ENCODE results near the gene FXYD6. TPM values are rescaled to one million over a fixed set of nuclear protein-coding genes. Genes with fewer than 3 reads are reported as not detected.

FXYD6 gene
- total RNA-seq, 4 donors from 2014 or later: 2.9 to 17.7 (median 5.4) TPM

DNA sequence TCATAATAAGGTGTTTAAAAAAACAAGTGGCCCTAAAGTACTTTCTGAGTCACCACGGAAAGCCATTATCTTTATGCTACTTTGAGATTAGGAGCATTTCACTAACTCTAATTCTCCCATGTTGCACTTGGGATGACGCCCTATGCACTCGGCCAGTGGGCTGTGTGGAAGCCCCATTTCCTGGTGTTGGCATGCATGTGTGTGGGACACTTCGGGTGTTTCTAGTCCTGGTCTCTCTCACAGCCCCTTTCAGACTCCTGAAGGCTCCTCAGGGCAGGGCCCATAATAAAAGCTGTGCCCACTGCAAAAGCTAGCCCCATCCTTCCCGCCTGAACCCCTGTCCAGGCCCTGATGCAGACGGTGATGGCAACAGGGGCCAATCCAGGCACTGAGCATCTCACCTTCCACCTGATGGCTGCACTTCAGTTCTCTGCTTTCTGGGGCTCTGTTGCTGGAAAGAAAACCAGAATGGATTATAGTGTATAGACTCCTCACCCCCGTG, 37.0 kb downstream of the FXYD6 start:
- Histone ChIP-seq H3K36me3 (no peaks in the 10 kb centered on the region), H3K4me3 (no peak overlapping the region), H3K9me3 (no peaks in the 10 kb centered on the region), H3K27ac (no peak overlapping the region), H3K27me3 (no peaks in the 10 kb centered on the region), H3K4me1 (peaks cover 0 to 5% of the 10 kb centered on the region in 2 donors)
- intact Hi-C loops (cut with DNase I; ENCODE audit: low total_unique reads): no loop called here
- in situ Hi-C loops (cut with MboI; ENCODE audit: low sequenced_read_pairs in 4 of 4): no loop called here
- ATAC-seq (no peak), DNase-seq (no peak)
- TF ChIP-seq POLR2A (IDR thresholded peaks at IDR 0.05): no peak
- no peak for TF ChIP-seq CTCF (IDR thresholded peaks at IDR 0.05 in 4 of 5, conservative IDR thresholded peaks at IDR 0.05 in 1 of 5)

GRCh38 chr11:117838901-117839300, 37.6 kb downstream of the FXYD6 start:
- no peak for DNase-seq
- intact Hi-C loops (cut with DNase I; ENCODE audit: low total_unique reads): no loop called here
- TF ChIP-seq CTCF (IDR thresholded peaks at IDR 0.05 in 4 of 5, conservative IDR thresholded peaks at IDR 0.05 in 1 of 5) (no peak), POLR2A (IDR thresholded peaks at IDR 0.05) (no peak)
- H3K27ac ChIP-seq: no peak overlapping the region
- no peaks in the 10 kb centered on the region for H3K27me3 ChIP-seq
- no peaks in the 10 kb centered on the region for H3K36me3 ChIP-seq
- H3K4me1 ChIP-seq: peaks cover under 1 to 10% of the 10 kb centered on the region in 2 donors
- in situ Hi-C loops (cut with MboI; ENCODE audit: low sequenced_read_pairs in 4 of 4): no loop called here
- no peak for ATAC-seq
- no peak overlapping the region for H3K4me3 ChIP-seq
- no peaks in the 10 kb centered on the region for H3K9me3 ChIP-seq

GRCh38 chr11:117837791-117838190, 38.7 kb downstream of the FXYD6 start:
- H3K9me3 ChIP-seq: no peaks in the 10 kb centered on the region
- in situ Hi-C loops (cut with MboI; ENCODE audit: low sequenced_read_pairs in 4 of 4): no loop called here
- H3K27ac ChIP-seq: no peak overlapping the region
- intact Hi-C loops (cut with DNase I; ENCODE audit: low total_unique reads): no loop called here
- H3K36me3 ChIP-seq: no peaks in the 10 kb centered on the region
- DNase-seq (no peak), ATAC-seq (no peak)
- no peak overlapping the region for H3K4me3 ChIP-seq
- H3K4me1 ChIP-seq: peaks cover 8 to 15% of the 10 kb centered on the region in 2 donors
- no peak for TF ChIP-seq POLR2A (IDR thresholded peaks at IDR 0.05)
- TF ChIP-seq CTCF (IDR thresholded peaks at IDR 0.05 in 4 of 5, conservative IDR thresholded peaks at IDR 0.05 in 1 of 5): no peak
- no peaks in the 10 kb centered on the region for H3K27me3 ChIP-seq

DNA sequence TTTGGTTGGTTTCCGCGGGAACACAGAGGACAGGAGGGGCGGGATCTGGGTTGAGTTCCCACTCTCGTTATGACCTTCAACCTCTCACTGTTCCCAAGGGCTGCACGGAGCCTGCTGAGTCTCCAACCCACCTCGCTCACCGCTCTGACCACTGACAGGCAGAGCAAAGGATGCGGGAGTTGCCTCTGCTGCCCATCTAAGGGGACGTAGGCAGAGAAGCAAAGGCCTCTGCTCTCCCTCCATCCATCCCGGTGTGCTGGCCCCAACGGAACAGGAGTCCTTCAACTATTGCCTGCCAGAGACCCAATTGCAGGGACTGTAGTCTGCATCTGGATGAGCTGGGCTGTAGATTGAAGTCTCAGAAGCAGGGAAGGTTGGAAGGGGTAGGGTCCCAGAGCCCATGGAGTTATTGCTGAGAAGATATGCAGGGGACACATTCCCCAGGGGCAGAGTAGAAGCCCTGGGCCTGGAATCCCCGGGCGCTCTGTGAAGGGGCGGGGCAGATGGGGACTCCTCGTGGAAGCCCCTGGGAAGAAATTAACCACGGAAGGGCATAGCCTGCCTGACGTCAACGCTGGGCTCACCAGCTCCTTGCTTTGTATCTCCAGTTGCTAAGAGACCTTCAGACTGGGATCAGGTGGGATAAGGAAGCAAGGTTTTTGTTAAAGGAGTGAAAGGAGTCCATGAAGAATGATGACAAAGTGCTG, 39.2 kb downstream of the FXYD6 start:
- H3K4me1 ChIP-seq: peaks cover 8 to 18% of the 10 kb centered on the region in 2 donors
- DNase-seq (no peak), ATAC-seq (no peak)
- in situ Hi-C loops (cut with MboI; ENCODE audit: low sequenced_read_pairs in 4 of 4) (no loop called here), intact Hi-C loops (cut with DNase I; ENCODE audit: low total_unique reads) (no loop called here)
- no peak overlapping the region for H3K27ac ChIP-seq
- H3K36me3 ChIP-seq: no peaks in the 10 kb centered on the region
- H3K9me3 ChIP-seq: no peaks in the 10 kb centered on the region
- no peaks in the 10 kb centered on the region for H3K27me3 ChIP-seq
- no peak for TF ChIP-seq POLR2A (IDR thresholded peaks at IDR 0.05)
- TF ChIP-seq CTCF (IDR thresholded peaks at IDR 0.05 in 4 of 5, conservative IDR thresholded peaks at IDR 0.05 in 1 of 5): no peak
- H3K4me3 ChIP-seq: no peak overlapping the region

Data from gastrocnemius medialis (tissue), 4 donors.